HG03442 (cell line): ENCODE results near the gene MRPL23.

Experiments
- ATAC-seq: cut with Tn5 transposase; IDR thresholded peaks from one replicate; pipeline ENCODE4 v1.9.1; 2021; ENCODE audit warnings: mild to moderate bottlenecking, moderate library complexity; ENCODE audit not compliant: unreplicated experiment

MRPL23 gene

DNA sequence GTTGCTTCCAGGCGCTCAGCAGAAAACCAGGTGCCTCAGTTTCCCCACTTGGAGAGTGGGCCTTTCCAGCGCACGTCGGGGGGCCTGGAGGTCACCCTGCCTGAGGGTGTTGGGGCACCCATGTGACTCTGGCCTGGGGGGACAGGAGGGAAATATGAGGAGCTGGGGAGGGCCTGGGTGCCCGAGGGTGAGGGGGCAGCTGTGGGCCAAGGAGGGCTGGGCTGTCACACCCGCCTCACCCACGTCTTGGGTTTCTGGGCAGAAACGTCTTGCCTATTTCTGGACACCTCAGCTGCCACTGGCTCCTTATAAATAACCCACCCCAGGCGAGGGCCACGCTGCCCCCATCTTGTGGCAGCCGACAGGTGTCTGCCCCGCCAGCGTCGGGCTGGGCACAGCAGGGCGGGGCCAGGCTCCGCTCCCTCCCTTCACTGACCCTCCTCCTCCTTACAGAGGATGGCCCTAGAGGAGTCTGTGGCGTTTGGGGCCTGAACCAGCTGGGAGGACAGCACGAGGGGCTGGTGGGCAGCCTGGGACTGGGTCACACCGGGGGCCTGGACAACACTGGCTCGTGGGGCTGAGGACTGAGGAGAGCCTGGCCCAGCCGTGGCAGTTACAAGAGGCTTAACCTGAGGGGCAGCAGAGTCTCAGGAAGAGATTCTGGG is 26.1 kb upstream of the MRPL23 start:
- no peak for ATAC-seq

DNA sequence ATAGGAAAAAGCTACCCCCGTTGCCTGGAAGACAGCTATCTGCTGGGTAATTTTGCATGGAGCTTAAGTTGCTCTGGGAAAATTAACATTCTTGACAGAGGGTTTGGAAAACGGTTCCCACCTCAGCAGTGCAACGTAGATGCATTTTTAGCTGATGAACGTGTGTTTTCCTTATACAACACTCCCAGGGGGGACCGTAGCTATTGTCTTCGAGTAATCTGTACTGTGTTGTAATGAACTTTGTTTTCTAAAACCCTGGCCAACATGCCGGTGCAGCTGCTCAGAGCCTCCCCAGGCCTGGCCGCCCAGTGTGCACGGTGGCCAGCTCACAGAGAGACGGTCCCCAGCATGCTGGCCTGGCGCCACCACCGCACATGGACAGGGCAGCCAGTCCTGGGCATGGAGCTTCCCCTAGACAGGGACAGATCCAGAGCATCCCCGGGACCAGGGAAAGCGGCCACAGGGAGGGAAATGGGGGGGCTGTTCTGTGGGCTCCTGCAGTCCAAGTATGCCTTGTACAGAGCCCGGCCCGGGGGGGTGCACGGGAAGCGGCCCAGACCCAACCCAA is 25.5 kb upstream of the MRPL23 start:
- no peak for ATAC-seq

DNA sequence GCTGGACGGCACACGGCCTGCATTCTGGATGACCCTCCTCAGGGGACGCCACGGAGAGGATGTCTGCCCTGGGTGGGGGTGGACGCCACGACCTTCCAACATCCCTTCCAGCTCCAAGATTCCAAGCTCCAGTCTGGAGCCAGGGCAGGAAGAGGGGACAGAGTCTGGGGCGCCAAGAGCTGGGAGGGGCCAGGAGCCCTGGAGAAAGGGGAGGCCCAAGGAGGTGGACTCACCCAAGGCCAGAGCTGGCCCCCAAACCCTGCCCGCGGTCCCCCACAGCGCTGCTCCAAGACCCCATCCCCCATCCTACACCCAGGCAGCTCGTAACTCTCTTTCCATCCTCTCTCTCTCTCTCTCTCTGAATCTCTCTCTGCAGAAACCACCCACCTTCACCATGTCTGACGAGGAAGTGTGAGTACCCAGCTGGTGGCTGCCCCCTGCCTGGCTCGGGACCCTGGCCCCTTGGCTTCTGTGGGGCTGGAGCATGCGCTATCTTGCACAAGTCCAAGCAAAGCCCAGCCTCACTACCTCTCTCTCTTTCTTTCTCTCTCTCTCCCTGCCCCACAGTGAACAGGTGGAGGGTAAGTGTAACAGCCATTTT is 24.6 kb upstream of the MRPL23 start:
- no peak for ATAC-seq

GRCh38 chr11:1923201-1923956 is 23.8 kb upstream of the MRPL23 start:
- ATAC-seq: no peak

GRCh38 chr11:1924181-1924580 is 23.0 kb upstream of the MRPL23 start:
- ATAC-seq: no peak

DNA sequence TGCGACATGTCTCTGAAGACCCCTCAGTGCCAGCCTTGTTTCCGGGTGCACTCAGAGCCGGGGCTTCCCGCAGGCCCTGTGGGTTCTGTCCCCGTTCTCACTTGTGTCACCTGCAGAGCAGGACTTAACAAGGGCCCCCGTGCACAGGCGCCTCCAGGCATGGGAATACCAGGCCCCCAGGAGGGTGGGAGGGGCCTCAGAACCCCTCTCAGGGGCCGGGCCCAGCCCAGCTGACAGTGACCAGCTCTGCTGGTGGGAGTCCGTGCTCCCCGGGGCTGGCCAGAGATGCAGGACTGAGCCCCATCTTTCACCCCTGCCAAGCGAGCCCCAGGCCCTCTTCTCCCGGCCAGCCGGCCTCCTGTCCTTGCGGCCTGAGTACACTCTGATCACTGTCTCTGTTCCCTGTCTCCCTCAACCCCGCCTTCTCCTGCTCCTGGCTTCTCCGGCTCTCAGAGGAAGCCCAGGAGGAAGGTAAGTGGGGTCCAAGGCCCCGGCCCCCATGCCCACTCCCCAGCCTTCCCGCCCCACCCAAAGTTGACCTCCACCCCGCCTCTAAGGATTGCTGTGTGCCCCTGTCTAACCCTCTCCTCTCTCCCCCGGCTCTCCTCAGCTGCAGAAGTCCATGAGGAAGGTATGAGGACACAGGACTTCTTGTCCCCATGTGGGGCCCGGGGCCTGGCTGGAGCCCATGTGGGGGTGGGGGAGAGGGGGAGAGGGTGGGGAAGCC is 22.3 kb upstream of the MRPL23 start:
- ATAC-seq: no peak

DNA sequence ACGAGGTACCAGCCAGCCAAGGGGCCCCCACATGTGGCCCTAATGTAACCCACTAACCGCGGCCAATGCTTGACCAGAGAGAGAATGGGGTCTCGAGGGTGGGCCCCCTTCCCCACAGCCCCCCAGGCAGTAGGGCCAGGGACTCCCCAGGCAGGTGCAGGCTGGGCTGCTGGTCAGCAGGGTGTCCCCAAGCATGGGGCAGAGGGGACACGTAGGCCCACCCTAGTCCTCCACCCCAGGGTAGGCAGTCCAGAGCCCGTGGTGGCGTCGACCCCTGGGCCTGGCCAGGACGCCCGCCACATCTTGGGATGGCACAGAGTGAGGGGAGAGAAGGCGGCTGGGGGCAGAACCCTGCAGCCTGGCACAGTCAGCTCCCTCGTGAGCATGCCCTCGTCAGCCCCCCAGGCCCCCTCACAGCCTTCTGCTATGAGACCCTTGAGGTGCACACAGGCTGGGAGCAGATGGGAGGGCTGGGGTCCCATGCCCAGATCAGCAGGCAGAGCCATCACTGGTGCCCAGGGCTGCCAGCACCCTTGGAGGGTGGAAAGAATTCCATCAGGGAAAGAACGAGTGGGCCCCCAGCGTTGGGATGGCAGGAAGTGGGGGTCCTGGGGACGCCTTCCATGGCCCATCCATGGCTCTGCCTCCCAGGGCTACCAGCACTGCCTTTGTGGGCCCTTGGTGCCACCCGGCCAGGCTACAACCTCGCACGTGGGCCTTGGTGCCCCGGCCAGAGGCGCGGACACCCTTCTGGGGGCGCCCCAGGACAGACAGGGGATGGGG is 21.6 kb upstream of the MRPL23 start:
- no peak for ATAC-seq

GRCh38 chr11:1926156-1927025 is 20.7 kb upstream of the MRPL23 start:
- ATAC-seq: no peak

GRCh38 chr11:1927026-1927847 is 19.9 kb upstream of the MRPL23 start:
- ATAC-seq: no peak

GRCh38 chr11:1927848-1928469 is 19.2 kb upstream of the MRPL23 start:
- no peak for ATAC-seq

DNA sequence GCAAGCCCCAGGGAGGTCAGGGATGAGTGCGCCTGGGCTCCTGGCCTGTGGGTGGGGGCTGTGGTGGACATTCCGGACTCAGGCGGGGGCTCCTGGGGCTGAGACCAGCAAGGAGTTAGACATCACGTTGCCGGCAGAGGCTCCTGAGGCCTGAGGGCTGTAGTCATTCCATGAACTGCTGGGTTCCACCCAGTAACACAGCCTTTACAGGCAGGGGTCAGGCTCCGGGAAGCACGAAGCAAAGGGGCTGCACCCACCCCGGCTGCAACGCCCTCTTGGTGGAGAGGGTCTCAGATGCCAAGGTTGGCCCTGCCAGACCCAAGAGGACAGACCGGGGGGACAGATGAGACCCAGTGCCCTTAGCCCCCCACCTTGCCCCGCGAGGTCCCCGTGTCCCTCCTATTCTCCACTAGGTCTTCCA is 18.7 kb upstream of the MRPL23 start:
- no peak for ATAC-seq

DNA sequence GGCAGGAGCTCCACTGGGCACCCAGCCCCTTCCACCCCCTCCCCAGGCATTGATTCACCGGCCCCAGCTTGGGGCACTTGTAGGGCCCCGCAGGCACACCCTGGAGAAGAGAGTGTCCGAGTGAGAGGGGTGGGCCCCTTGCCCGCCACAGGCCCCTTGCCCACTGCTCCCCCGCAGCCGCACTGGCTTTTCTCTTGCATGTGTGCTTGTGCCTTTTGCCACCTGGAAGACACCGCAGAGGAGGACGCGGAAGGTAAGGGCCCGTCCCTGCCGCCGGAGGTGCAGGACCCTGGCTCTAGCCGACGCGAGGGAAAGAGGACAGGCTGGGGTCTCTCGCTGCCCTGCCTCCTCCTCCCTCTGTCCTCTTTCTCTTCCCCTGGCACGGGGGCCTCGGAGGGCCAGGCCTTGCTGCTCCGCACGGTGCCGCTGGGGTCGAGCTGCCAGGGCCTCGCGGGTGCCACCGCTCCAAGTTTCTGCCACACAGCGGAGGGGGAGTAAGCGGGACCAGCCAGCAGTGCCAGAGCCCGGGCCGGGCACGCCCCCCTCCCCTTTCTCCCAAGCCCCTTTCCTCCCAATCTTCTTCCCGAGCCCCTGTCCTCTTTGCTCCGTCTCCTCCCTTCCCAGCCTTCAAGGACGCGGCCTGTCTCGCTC is 18.1 kb upstream of the MRPL23 start:
- ATAC-seq: no peak

GRCh38 chr11:1929621-1930461 is 17.3 kb upstream of the MRPL23 start:
- ATAC-seq: no peak

- ATAC-seq: no peak
These were observed 16.7 kb upstream of the MRPL23 start for GRCh38 chr11:1930462-1930830.

- ATAC-seq: no peak
These were observed 15.6 kb upstream of the MRPL23 start for GRCh38 chr11:1931341-1932104.

- ATAC-seq: no peak
These were observed 15.0 kb upstream of the MRPL23 start for GRCh38 chr11:1932105-1932480.
